IgD-negative memory B cell (primary cell): ENCODE data around the gene SLN. TPM values are rescaled to one million over a fixed set of nuclear protein-coding genes. Genes with fewer than 3 reads are reported as not detected.
A peak's percentile ranks its signal among the peaks of the same experiment; 100 is the strongest.

Experiments
- H3K27ac Mint-ChIP-seq, 3 donors: one replicate each; pipeline ENCODE4 v1.8.0; 2020 to 2022; ENCODE audit warnings: mild to moderate bottlenecking in 3 of 3, mixed read lengths in 3 of 3, moderate library complexity in 1 of 3
- H3K27me3 Mint-ChIP-seq: one replicate; pipeline ENCODE4 v1.8.0; 2021; ENCODE audit warnings: mixed read lengths
- H3K36me3 Mint-ChIP-seq: one replicate; pipeline ENCODE4 v1.8.0; 2020; ENCODE audit warnings: mild to moderate bottlenecking, mixed read lengths
- H3K4me1 Mint-ChIP-seq, 3 donors: one replicate each; pipeline ENCODE4 v1.8.0; 2020 to 2022; ENCODE audit warnings: mixed read lengths in 3 of 3, mild to moderate bottlenecking in 1 of 3
- H3K4me3 Mint-ChIP-seq, 4 donors: one replicate each; pipeline ENCODE4 v1.8.0; 2020 to 2022; ENCODE audit warnings: mild to moderate bottlenecking in 4 of 4, mixed read lengths in 4 of 4, moderate library complexity in 3 of 4
- H3K9me3 Mint-ChIP-seq, 3 donors: one replicate each; pipeline ENCODE4 v1.8.0; 2020 to 2021; ENCODE audit warnings: mixed read lengths in 3 of 3, mild to moderate bottlenecking in 1 of 3
- polyA plus RNA-seq: library from polyadenylated mRNA; unstranded; fragments of 300-500 nt; fragmentation: Illumina TruSeq; gene quantifications from one replicate; pipeline ENCODE4 v1.2.3, GENCODE V29; 2021

The SLN gene
- polyA plus RNA-seq, 1 donor from 2014 or later: not detected

GRCh38 chr11:107682171-107682570, 29.7 kb downstream of the SLN start:
- Mint-ChIP-seq H3K36me3 (no peaks in the 10 kb centered on the region), H3K4me3 (no peak overlapping the region), H3K27ac (no peak overlapping the region), H3K27me3 (peaks cover 2% of the 10 kb centered on the region), H3K4me1 (peaks cover 0 to 2% (median 0%) of the 10 kb centered on the region in 3 donors), H3K9me3 (no peaks in the 10 kb centered on the region)

- H3K4me3 Mint-ChIP-seq: no peak overlapping the region
- no peak overlapping the region for H3K27ac Mint-ChIP-seq
- peaks cover 0 to 6% (median 0%) of the 10 kb centered on the region in 3 donors for H3K4me1 Mint-ChIP-seq
- no peaks in the 10 kb centered on the region for H3K9me3 Mint-ChIP-seq
- H3K36me3 Mint-ChIP-seq: no peaks in the 10 kb centered on the region
- H3K27me3 Mint-ChIP-seq: peaks cover 6% of the 10 kb centered on the region
These were observed 32.4 kb downstream of the SLN start for GRCh38 chr11:107679255-107680024.

- H3K27ac Mint-ChIP-seq: no peak overlapping the region
- no peak overlapping the region for H3K4me3 Mint-ChIP-seq
- H3K36me3 Mint-ChIP-seq: no peaks in the 10 kb centered on the region
- H3K27me3 Mint-ChIP-seq: peaks cover 6% of the 10 kb centered on the region
- H3K9me3 Mint-ChIP-seq: no peaks in the 10 kb centered on the region
- peaks cover 0 to 6% (median 0%) of the 10 kb centered on the region in 3 donors for H3K4me1 Mint-ChIP-seq
These were observed 33.3 kb downstream of the SLN start for GRCh38 chr11:107678632-107678971.

- no peak overlapping the region for H3K27ac Mint-ChIP-seq
- no peaks in the 10 kb centered on the region for H3K9me3 Mint-ChIP-seq
- H3K27me3 Mint-ChIP-seq: peaks cover 6% of the 10 kb centered on the region
- H3K4me3 Mint-ChIP-seq: no peak overlapping the region
- peaks cover 0 to 6% (median 0%) of the 10 kb centered on the region in 3 donors for H3K4me1 Mint-ChIP-seq
- no peaks in the 10 kb centered on the region for H3K36me3 Mint-ChIP-seq
These were observed 33.8 kb downstream of the SLN start for GRCh38 chr11:107677924-107678631.

- Mint-ChIP-seq H3K4me1 (peaks cover 0 to 4% (median 0%) of the 10 kb centered on the region in 3 donors), H3K4me3 (peak overlapping the region in 1 of 4 donors; percentile 53), H3K27me3 (peaks cover 6% of the 10 kb centered on the region), H3K27ac (no peak overlapping the region), H3K36me3 (no peaks in the 10 kb centered on the region), H3K9me3 (no peaks in the 10 kb centered on the region)
These were observed 35.4 kb downstream of the SLN start for GRCh38 chr11:107676336-107677057.

- Mint-ChIP-seq H3K36me3 (no peaks in the 10 kb centered on the region), H3K4me1 (peaks cover 0 to 4% (median 0%) of the 10 kb centered on the region in 3 donors), H3K27me3 (peaks cover 9% of the 10 kb centered on the region), H3K4me3 (no peak overlapping the region), H3K9me3 (no peaks in the 10 kb centered on the region), H3K27ac (no peak overlapping the region)
These were observed 36.0 kb downstream of the SLN start for GRCh38 chr11:107675902-107676301.

GRCh38 chr11:107669893-107670601, 41.8 kb downstream of the SLN start:
- Mint-ChIP-seq H3K9me3 (no peaks in the 10 kb centered on the region), H3K4me3 (no peak overlapping the region), H3K36me3 (no peaks in the 10 kb centered on the region), H3K27me3 (peaks cover 5% of the 10 kb centered on the region), H3K27ac (no peak overlapping the region), H3K4me1 (no peaks in the 10 kb centered on the region)

- peaks cover 5% of the 10 kb centered on the region for H3K27me3 Mint-ChIP-seq
- no peaks in the 10 kb centered on the region for H3K4me1 Mint-ChIP-seq
- H3K27ac Mint-ChIP-seq: no peak overlapping the region
- no peaks in the 10 kb centered on the region for H3K9me3 Mint-ChIP-seq
- peaks cover 1% of the 10 kb centered on the region for H3K36me3 Mint-ChIP-seq
- H3K4me3 Mint-ChIP-seq: no peak overlapping the region
These were observed 42.6 kb downstream of the SLN start for GRCh38 chr11:107669191-107669740.

GRCh38 chr11:107666911-107667613, 44.8 kb downstream of the SLN start:
- H3K27ac Mint-ChIP-seq: no peak overlapping the region
- H3K4me3 Mint-ChIP-seq: no peak overlapping the region
- H3K4me1 Mint-ChIP-seq: no peaks in the 10 kb centered on the region
- no peaks in the 10 kb centered on the region for H3K9me3 Mint-ChIP-seq
- H3K27me3 Mint-ChIP-seq: peaks cover 5% of the 10 kb centered on the region
- peaks cover 1% of the 10 kb centered on the region for H3K36me3 Mint-ChIP-seq

GRCh38 chr11:107665018-107665417, 46.8 kb downstream of the SLN start:
- Mint-ChIP-seq H3K4me3 (no peak overlapping the region), H3K27ac (no peak overlapping the region), H3K36me3 (peaks cover 1% of the 10 kb centered on the region), H3K9me3 (no peaks in the 10 kb centered on the region), H3K4me1 (no peaks in the 10 kb centered on the region), H3K27me3 (peaks cover 3% of the 10 kb centered on the region)

- H3K27ac Mint-ChIP-seq: no peak overlapping the region
- H3K27me3 Mint-ChIP-seq: peaks cover 4% of the 10 kb centered on the region
- H3K36me3 Mint-ChIP-seq: peaks cover 1% of the 10 kb centered on the region
- H3K9me3 Mint-ChIP-seq: no peaks in the 10 kb centered on the region
- H3K4me1 Mint-ChIP-seq: no peaks in the 10 kb centered on the region
- H3K4me3 Mint-ChIP-seq: no peak overlapping the region
These were observed 50.2 kb downstream of the SLN start for GRCh38 chr11:107661656-107662055.

GRCh38 chr11:107660066-107660465, 51.8 kb downstream of the SLN start:
- Mint-ChIP-seq H3K27ac (peak overlapping the region in 1 of 3 donors; percentile 20), H3K36me3 (peaks cover 1% of the 10 kb centered on the region), H3K9me3 (no peaks in the 10 kb centered on the region), H3K27me3 (peaks cover 4% of the 10 kb centered on the region), H3K4me1 (peaks cover 0 to 4% (median 2%) of the 10 kb centered on the region in 3 donors), H3K4me3 (no peak overlapping the region)

GRCh38 chr11:107659310-107659709, 52.5 kb downstream of the SLN start:
- no peak overlapping the region for H3K27ac Mint-ChIP-seq
- H3K4me1 Mint-ChIP-seq: peaks cover 0 to 5% (median 2%) of the 10 kb centered on the region in 3 donors
- H3K27me3 Mint-ChIP-seq: peaks cover 3% of the 10 kb centered on the region
- no peak overlapping the region for H3K4me3 Mint-ChIP-seq
- no peaks in the 10 kb centered on the region for H3K36me3 Mint-ChIP-seq
- no peaks in the 10 kb centered on the region for H3K9me3 Mint-ChIP-seq
